Activated CD8-positive, alpha-beta memory T cell treated with anti-CD3 and anti-CD28 coated beads, Interleukin-2, amount 50 U/mL, for 1 hour (primary cell): ENCODE data around the gene INSIG1.
A peak's percentile ranks its signal among the peaks of the same experiment; 100 is the strongest.

Experiments
- DNase-seq: peaks from one replicate; pipeline ENCODE4 v3.0.0-alpha.2; 2020; ENCODE audit errors: extremely low read depth

The INSIG1 gene

GRCh38 chr7:155327590-155328320 is 30.1 kb downstream of the INSIG1 start:
- DNase-seq = no peak

DNA sequence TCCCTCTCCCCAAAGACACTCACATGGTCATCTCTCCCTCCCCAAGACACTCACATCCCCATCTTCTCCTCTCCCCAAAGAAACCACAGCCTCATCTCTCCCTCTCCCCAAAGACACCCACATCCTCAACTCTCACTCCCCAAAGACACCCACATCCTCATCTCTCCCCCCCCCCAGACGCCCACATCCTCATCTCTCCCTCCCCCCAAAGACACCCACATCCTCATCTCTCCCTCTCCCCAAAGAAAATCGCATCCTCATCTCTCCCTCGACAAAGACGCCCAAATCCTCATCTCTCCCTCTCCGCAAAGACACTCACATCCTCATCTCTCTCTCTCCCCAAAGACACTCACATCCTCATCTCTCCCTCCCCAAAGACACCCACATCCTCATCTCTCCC is 31.5 kb downstream of the INSIG1 start:
- DNase-seq = no peak

GRCh38 chr7:155331396-155331795 is 33.7 kb downstream of the INSIG1 start:
- no peak for DNase-seq

- no peak for DNase-seq
Measured at GRCh38 chr7:155333346-155334234, 35.9 kb downstream of the INSIG1 start.

DNA sequence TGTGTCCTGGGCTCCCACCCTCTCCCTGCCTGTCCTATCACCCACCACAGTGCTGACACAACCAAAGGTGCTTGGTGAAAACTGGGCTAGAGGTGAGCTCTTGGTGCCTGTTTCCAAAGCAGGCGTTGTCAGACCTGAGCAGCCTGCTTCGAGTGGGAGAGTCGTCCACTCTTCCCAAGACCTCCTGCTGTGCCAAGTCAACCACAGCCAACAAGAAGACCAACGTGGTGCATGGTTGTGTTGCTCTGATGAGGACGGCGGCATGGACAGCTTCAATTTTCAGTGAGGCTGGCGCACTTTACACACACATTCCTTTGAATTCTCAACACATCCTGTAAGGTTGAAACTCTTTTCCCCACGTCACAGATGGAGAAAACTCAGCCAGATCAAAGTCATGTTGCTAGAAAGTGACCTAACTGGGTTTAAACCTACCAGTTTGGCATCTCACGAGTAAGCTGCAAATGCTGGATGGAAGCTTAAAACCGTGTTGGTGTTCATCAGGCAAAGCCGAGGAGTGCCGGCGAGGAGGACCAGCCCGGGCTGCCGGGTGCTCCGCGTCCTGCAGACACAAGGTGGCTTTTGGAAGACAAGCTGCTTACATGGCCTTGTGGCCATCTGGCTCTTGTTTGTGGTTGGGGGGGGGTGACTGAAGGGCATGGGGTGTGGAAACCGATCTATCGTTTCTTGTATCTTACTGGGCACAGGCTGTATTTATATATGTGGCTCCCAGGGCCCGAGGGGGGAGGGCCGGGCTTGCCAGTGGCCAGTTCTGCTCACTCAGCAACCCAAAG is 39.3 kb downstream of the INSIG1 start:
- DNase-seq = no peak

GRCh38 chr7:155337946-155338631 is 40.4 kb downstream of the INSIG1 start:
- DNase-seq = no peak

- DNase-seq = no peak
Measured at GRCh38 chr7:155338632-155339320, 41.1 kb downstream of the INSIG1 start.

DNA sequence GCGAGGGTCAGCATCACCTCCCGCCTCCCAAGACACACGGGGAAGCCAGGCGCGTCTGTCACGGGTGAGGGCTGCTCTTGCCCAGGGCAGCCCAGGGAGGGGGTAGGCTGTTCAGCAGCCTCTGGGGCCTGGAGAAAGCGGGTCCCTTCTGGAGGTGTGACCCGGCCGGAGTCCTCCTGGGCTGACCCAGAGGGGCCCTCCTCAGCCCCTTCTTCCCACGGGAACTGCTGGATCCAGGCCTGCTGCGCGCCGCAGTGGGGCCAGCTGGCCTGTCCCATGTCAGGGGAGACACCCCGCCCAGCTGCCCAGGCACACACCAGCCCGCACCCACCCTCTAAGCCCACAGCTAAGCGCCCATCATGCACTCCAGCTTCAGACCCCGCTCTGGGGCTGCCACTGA is 41.8 kb downstream of the INSIG1 start:
- DNase-seq = no peak

GRCh38 chr7:155340071-155340531 is 42.4 kb downstream of the INSIG1 start:
- no peak for DNase-seq

GRCh38 chr7:155340721-155341120 is 43.0 kb downstream of the INSIG1 start:
- DNase-seq = no peak

GRCh38 chr7:155341463-155341983 is 43.8 kb downstream of the INSIG1 start:
- DNase-seq = no peak

DNA sequence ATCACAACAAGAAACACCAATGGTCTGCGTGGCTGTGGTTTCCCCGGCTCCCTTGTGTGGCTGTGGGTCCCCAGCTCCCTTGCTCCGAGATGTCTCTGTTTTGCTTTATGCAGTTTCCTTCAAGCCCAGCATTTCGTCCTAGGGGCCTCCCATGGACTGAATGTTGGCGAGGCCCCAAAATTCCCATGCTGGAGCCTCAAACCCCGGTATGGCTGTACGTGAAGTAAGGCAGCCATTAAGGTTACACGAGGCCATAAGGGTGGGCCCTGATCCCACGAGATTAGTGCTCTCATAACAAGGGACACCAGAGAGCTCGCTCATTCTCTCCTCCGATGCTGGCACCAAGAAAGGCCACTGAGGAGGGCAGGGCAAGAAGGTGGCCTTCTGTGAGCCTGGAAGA is 44.6 kb downstream of the INSIG1 start:
- no peak for DNase-seq

GRCh38 chr7:155343150-155343549 is 45.5 kb downstream of the INSIG1 start:
- DNase-seq = no peak

DNA sequence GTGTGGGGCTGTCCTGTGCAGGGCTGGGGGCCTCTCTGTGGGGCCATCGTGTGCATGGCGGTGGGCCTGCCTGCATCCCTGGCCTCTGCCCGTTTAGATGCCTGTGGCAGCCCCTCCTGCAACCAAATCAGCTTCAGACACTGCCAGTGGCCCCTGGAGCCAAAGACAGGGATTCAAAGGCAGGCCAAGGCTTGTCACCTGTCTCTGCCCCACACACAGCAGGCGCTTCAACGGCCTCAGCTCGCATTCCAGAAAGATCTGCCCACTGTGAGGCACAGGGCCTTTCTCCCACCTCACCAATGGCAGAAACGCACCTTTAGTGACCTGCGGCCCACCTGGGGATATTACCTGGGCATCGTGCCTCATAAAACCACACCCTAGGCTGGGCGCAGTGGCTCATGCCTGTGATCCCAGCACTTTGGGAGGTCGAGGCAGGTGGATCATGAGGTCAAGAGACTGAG is 46.0 kb downstream of the INSIG1 start:
- no peak for DNase-seq

- DNase-seq = no peak
Measured at GRCh38 chr7:155344270-155344617, 46.6 kb downstream of the INSIG1 start.

DNA sequence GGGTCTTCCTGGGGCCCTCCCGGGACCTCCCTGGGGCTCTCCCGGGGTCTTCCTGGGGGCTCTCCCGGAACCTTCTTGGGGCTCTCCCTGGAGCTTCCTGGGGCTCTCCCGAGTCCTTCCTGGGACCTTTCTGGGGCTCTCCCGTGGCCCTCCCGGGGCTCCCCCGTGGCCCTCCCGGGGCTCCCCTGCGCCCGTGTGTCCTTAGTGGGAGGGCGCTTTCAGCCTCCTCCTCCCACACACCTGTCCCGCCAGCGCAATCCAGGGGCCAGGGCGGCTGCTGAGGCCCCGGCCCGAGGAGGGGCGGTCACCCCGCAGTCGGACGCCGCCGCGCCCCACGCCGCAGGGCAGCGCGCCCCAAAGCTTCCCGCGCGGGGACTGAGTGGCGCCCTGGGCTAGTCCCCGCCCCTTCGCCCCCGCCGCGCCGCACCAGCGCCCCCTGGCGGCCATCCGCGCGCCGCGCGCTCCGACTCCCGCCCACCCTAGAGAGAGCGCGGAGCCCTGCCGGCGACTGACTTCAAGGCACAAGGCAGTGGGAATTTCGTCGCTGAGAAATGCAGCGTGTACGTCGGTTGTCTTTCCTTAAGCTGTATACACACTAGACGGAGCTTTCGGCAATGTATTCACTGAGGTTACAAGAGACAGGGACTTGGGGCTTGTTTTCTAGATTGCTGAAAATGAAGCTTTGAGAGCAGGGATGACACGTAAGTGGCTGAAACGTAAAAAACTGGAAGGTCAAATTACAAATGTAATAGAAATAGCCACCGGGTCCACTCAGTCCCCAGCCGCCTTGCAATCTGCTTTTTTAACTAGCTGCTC is 47.1 kb downstream of the INSIG1 start:
- peak; percentile 42 for DNase-seq

GRCh38 chr7:155345490-155345889 is 47.8 kb downstream of the INSIG1 start:
- no peak for DNase-seq

DNA sequence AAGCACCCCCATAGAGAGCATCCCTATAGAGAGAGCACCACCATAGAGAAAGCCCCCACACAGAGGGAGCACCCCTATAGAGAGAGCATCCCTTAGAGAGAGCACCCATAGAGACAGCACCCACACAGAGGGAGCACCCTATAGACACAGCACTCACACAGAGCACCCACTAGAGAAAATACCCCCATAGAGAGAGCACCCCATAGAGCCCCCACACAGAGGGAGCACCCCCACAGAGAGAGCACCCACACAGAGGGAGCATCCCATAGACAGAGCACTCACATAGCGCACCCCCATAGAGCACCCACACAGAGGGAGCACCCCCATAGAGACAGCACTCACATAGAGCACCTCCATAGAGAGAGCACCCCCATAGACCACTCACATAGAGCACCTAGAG is 48.6 kb downstream of the INSIG1 start:
- DNase-seq = no peak

DNA sequence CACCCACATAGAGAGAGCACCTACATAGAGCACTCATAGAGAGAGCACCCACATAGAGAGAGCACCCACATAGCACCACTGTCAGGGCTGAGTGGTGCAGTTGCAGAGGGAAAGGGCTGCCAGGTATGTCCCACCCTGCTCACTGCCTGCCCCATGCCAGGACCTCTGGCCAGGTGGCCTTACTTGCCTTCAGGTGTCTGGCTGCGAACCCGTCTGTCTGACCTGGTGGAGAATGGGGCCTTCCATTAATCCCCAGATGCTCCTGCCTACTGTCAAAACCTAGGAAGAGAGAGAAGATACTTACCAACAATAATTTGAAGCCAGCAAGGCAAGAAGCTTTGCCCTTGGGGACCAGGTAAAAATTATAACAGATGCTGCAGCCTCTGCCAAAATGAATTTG is 51.1 kb downstream of the INSIG1 start:
- DNase-seq = no peak
